Esophagus muscularis mucosa (tissue), 4 donors: ENCODE data around the gene HAUS7. TPM values are rescaled to one million over a fixed set of nuclear protein-coding genes. Genes with fewer than 3 reads are reported as not detected.

ENCODE experiments used
- DNase-seq: peaks from one replicate; pipeline ENCODE4 v3.0.0-alpha.2; 2017; ENCODE audit errors: extremely low spot score
- H3K27ac ChIP-seq, 4 donors: fragments of 200-600 bp; sonication (generic); replicated peaks in 1 of 4; 1 replicate in 3 of 4; 2 replicates in 1 of 4; pipeline ENCODE4 v1.5.1; 2016 to 2019; ENCODE audit warnings: mild to moderate bottlenecking in 1 of 4
- H3K27me3 ChIP-seq, 4 donors: fragments of 200-600 bp; sonication (generic); one replicate each; pipeline versions ENCODE4 v1.5.1 to v1.6.0; 2016 to 2019
- H3K36me3 ChIP-seq, 4 donors: fragments of 200-600 bp; sonication (generic); one replicate each; pipeline ENCODE4 v1.5.1; 2016 to 2019
- H3K4me1 ChIP-seq, 4 donors: fragments of 200-600 bp; sonication (generic); one replicate each; pipeline ENCODE4 v1.5.1; 2016 to 2019
- H3K4me3 ChIP-seq, 4 donors: fragments of 200-600 bp; sonication (generic); 1 replicate in 2 of 4; 2 replicates in 2 of 4; pipeline ENCODE4 v1.5.1; 2016 to 2019; ENCODE audit warnings: mild to moderate bottlenecking in 4 of 4, moderate library complexity in 1 of 4
- H3K9me3 ChIP-seq, 4 donors: fragments of 200-600 bp; sonication (generic); 1 replicate in 3 of 4; 2 replicates in 1 of 4; pipeline ENCODE4 v1.5.1; 2016 to 2019
- EP300 ChIP-seq: sonication (generic); formaldehyde crosslinking; IDR thresholded peaks from one replicate; pipeline ENCODE4 v1.6.1; 2017; ENCODE audit warnings: antibody characterized with exemption
- POLR2A ChIP-seq: fragments of 450-650 bp; IDR thresholded peaks from one replicate; pipeline ENCODE4 v1.6.1; 2017; ENCODE audit warnings: antibody characterized with exemption, moderate library complexity, mild to moderate bottlenecking, low read depth
- POLR2AphosphoS5 ChIP-seq, 2 donors: sonication (generic); formaldehyde crosslinking; IDR thresholded peaks; one replicate each; pipeline ENCODE4 v1.6.1; 2017; ENCODE audit warnings: antibody characterized with exemption in 2 of 2
- WGBS: methylation state at CpG from one replicate; pipeline ENCODE4 v1.1.5; 2018; 5-methylcytosine and 5-hydroxymethylcytosine counted together
- intact Hi-C: fragments of 100-400 bp; cut with DNase I; formaldehyde crosslinking; loops from one replicate; pipeline ENCODE4 v1.15.1; 2023
- total RNA-seq, 4 donors: library from RNA; depleted of rRNA; stranded (reverse); fragments of >200 nt; gene quantifications; one replicate each; pipeline versions ENCODE4 v1.1.0 to v1.2.1, GENCODE V29; 2016
- TF ChIP-seq, protein P1 (sequence below), 3 experiments: fragments of 200-600 bp in 2 of 3; fragments of 450-650 bp in 1 of 3; sonication (generic) in 2 of 3; IDR thresholded peaks; one replicate each; pipeline ENCODE4 v1.5.1; 2017 to 2019; ENCODE audit warnings: antibody characterized with exemption in 3 of 3, mild to moderate bottlenecking in 2 of 3, moderate library complexity in 1 of 3

HAUS7 gene
- total RNA-seq, 4 donors from 2014 or later, result 23.4 to 25.8 (median 24.2) TPM

DNA sequence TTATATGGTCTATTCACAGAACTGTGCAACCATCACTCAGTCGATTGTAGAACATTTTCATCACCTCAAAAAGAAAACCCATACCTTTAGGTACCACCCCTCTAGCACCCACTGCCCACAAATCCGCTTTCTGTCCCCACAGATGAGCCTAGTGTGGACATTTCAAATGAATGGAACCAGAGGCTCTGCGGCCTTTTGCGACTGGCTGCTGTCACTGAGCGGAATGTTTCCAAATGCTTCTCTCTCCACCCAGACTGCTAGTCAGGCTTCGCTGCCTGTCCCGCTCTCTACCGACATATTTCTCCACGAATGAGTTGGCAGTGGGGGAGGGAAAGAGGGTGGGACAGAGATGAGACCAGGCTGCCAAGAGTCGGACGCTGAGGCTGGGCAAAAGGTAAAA, 22.7 kb upstream of the HAUS7 start:
- no peak for TF ChIP-seq POLR2A
- H3K4me3 ChIP-seq, result no peak overlapping the region
- no peak for DNase-seq
- WGBS, result 81% methylated on average over 11 of the region's 11 CpGs
- H3K36me3 ChIP-seq, result no peaks in the 10 kb centered on the region
- H3K27ac ChIP-seq, result no peak overlapping the region
- peaks cover 0 to 32% (median 25%) of the 10 kb centered on the region in 4 donors for H3K4me1 ChIP-seq
- no peaks in the 10 kb centered on the region for H3K9me3 ChIP-seq
- intact Hi-C loops, result no loop called here
- peaks cover 0 to 6% (median 1%) of the 10 kb centered on the region in 4 donors for H3K27me3 ChIP-seq

GRCh38 chrX:153492543-153492942, 22.2 kb upstream of the HAUS7 start:
- Histone ChIP-seq H3K9me3 (no peaks in the 10 kb centered on the region), H3K27ac (no peak overlapping the region), H3K27me3 (peaks cover 0 to 6% (median 1%) of the 10 kb centered on the region in 4 donors), H3K4me3 (no peak overlapping the region), H3K4me1 (peaks cover 2 to 38% (median 31%) of the 10 kb centered on the region in 4 donors), H3K36me3 (no peaks in the 10 kb centered on the region)
- intact Hi-C loops, result no loop called here
- DNase-seq, result no peak
- 89% methylated on average over 4 of the region's 12 CpGs for WGBS
- TF ChIP-seq POLR2A, result no peak
- no peak for TF ChIP-seq EP300
- no peak for TF ChIP-seq POLR2AphosphoS5 (IDR thresholded peaks at IDR 0.05)
- TF ChIP-seq, protein P1, sequence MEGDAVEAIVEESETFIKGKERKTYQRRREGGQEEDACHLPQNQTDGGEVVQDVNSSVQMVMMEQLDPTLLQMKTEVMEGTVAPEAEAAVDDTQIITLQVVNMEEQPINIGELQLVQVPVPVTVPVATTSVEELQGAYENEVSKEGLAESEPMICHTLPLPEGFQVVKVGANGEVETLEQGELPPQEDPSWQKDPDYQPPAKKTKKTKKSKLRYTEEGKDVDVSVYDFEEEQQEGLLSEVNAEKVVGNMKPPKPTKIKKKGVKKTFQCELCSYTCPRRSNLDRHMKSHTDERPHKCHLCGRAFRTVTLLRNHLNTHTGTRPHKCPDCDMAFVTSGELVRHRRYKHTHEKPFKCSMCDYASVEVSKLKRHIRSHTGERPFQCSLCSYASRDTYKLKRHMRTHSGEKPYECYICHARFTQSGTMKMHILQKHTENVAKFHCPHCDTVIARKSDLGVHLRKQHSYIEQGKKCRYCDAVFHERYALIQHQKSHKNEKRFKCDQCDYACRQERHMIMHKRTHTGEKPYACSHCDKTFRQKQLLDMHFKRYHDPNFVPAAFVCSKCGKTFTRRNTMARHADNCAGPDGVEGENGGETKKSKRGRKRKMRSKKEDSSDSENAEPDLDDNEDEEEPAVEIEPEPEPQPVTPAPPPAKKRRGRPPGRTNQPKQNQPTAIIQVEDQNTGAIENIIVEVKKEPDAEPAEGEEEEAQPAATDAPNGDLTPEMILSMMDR (IDR thresholded peaks at IDR 0.05), result no peak

DNA sequence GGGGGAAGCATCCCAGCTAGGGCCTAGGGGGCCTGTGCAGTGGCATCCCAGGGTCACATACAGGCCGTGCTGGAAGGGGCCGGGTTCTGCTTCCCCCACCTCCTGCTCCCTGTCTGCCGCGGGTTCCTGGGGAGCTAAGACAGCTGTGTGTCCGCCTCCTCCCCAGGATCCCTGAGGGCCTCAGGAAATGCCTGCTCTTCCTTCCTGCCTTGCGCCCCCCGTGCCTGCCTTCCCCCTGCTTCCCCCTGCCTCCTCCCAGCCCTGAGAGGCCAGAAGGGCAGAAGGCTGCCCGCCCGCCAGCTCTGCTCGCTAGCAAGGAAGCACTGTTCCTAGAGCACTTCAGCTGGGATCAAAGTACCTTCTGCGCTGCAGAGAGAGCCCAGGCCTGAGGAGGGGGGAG, 21.5 kb upstream of the HAUS7 start:
- Histone ChIP-seq H3K4me3 (no peak overlapping the region), H3K36me3 (no peaks in the 10 kb centered on the region), H3K27ac (no peak overlapping the region), H3K27me3 (peaks cover 0 to 6% (median 1%) of the 10 kb centered on the region in 4 donors), H3K4me1 (peaks cover 2 to 40% (median 32%) of the 10 kb centered on the region in 4 donors), H3K9me3 (no peaks in the 10 kb centered on the region)
- 60% methylated on average over 10 of the region's 11 CpGs for WGBS
- DNase-seq, result no peak
- intact Hi-C loops, result no loop called here
- TF ChIP-seq POLR2A (no peak), EP300 (no peak), POLR2AphosphoS5 (IDR thresholded peaks at IDR 0.05) (no peak)
- TF ChIP-seq, protein P1 (IDR thresholded peaks at IDR 0.05), result no peak

- no peak overlapping the region for H3K4me3 ChIP-seq
- intact Hi-C loops, result no loop called here
- peaks cover 0 to 6% (median 1%) of the 10 kb centered on the region in 4 donors for H3K27me3 ChIP-seq
- TF ChIP-seq EP300 (no peak), POLR2AphosphoS5 (IDR thresholded peaks at IDR 0.05) (no peak), POLR2A (no peak)
- TF ChIP-seq, protein P1 (IDR thresholded peaks at IDR 0.05), result no peak
- H3K9me3 ChIP-seq, result no peaks in the 10 kb centered on the region
- no peak for DNase-seq
- H3K27ac ChIP-seq, result no peak overlapping the region
- peaks cover 2 to 40% (median 32%) of the 10 kb centered on the region in 4 donors for H3K4me1 ChIP-seq
- 78% methylated on average over 9 of the region's 10 CpGs for WGBS
- H3K36me3 ChIP-seq, result no peaks in the 10 kb centered on the region
These were observed 21.1 kb upstream of the HAUS7 start for GRCh38 chrX:153491351-153491914.

DNA sequence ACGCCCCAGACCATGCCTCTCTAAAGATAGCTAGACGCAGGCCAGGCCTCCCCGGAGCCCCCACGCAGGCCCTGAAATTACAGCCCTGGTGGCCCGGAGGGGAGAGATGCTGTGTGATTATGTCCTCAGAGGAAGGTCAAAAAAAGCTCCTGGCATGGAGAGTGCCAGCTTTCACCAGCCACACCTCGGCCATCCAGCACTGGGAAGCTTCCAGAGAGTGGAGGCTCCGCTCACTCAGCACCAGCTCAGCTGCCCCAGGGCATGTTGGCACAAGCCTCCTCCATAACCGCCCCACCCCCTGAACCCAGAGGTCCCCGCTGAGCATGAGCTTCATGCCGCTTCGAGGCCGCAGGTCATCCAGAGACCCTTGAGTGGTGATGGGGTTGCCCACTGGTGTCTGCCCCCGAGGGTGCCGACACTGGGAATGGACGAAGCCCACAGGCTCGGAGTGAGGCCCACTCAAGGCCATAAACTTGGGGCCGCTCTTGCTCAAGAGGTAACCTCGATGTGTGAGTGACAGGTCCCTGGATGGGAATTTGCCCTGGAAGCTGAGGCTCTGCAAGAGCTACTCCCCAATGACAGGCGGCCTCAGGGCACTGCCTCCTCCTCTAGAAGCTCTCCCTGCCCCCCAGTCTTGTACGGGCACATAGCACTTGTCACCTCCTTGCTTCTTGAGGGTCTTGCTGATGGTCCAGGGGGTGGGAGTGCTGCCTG, 20.0 kb upstream of the HAUS7 start:
- Histone ChIP-seq H3K4me1 (peaks cover 2 to 31% (median 29%) of the 10 kb centered on the region in 4 donors), H3K27ac (no peak overlapping the region), H3K27me3 (peaks cover 0 to 3% (median 1%) of the 10 kb centered on the region in 4 donors), H3K4me3 (no peak overlapping the region), H3K9me3 (no peaks in the 10 kb centered on the region), H3K36me3 (no peaks in the 10 kb centered on the region)
- DNase-seq, result no peak
- intact Hi-C loops, result no loop called here
- TF ChIP-seq, protein P1 (IDR thresholded peaks at IDR 0.05), result no peak
- TF ChIP-seq POLR2AphosphoS5 (IDR thresholded peaks at IDR 0.05) (no peak), POLR2A (no peak), EP300 (no peak)
- 90% methylated on average over 5 of the region's 20 CpGs for WGBS
